MM.1S (cell line): Measurements from ENCODE around the gene COL8A2.

ENCODE experiments used
- DNase-seq: peaks from one replicate; pipeline ENCODE4 v3.0.0-alpha.2; 2015
- H2AFZ ChIP-seq: fragments of 300-600 bp; sonication (generic); 2 replicates; pipeline ENCODE4 v1.6.0; 2016; ENCODE audit warnings: antibody characterized with exemption, low read length
- H3F3A ChIP-seq: fragments of 300-600 bp; sonication (generic); 2 replicates; pipeline ENCODE4 v1.6.1; 2016; ENCODE audit warnings: mild to moderate bottlenecking, antibody characterized with exemption, low read length, moderate library complexity, mixed read lengths; ENCODE audit not compliant: insufficient read depth
- H3K27ac ChIP-seq: fragments of 300-600 bp; sonication (generic); 2 replicates; pipeline ENCODE4 v1.5.1; 2016; ENCODE audit warnings: mild to moderate bottlenecking, low read length
- H3K27me3 ChIP-seq: fragments of 300-600 bp; sonication (generic); replicated peaks from 2 replicates; pipeline ENCODE4 v1.6.0; 2016; ENCODE audit warnings: low read length; ENCODE audit not compliant: insufficient read depth
- H3K36me3 ChIP-seq: fragments of 300-600 bp; sonication (generic); replicated peaks from 2 replicates; pipeline ENCODE4 v1.6.1; 2016; ENCODE audit warnings: mild to moderate bottlenecking, low read length, mixed read lengths; ENCODE audit not compliant: insufficient read depth
- H3K4me1 ChIP-seq: fragments of 300-600 bp; sonication (generic); 2 replicates; pipeline ENCODE4 v1.6.1; 2016; ENCODE audit warnings: low read length, mixed read lengths
- H3K4me2 ChIP-seq: fragments of 300-600 bp; sonication (generic); 2 replicates; pipeline ENCODE4 v1.6.0; 2016; ENCODE audit warnings: low read depth, low read length
- H3K4me3 ChIP-seq: fragments of 300-600 bp; sonication (generic); 2 replicates; pipeline ENCODE4 v1.5.1; 2016; ENCODE audit warnings: low read length, mixed read lengths
- H3K79me2 ChIP-seq: fragments of 300-600 bp; sonication (generic); 2 replicates; pipeline ENCODE4 v1.6.1; 2016; ENCODE audit warnings: mixed run types, low read length, mixed read lengths
- H3K9ac ChIP-seq: fragments of 300-600 bp; sonication (generic); 2 replicates; pipeline ENCODE4 v1.6.1; 2016; ENCODE audit warnings: low read length, mixed read lengths
- H3K9me2 ChIP-seq: fragments of 300-600 bp; sonication (generic); replicated peaks from 2 replicates; pipeline ENCODE4 v1.6.1; 2016; ENCODE audit warnings: mild to moderate bottlenecking, low read length, mixed read lengths; ENCODE audit not compliant: insufficient read depth
- H3K9me3 ChIP-seq: fragments of 300-600 bp; sonication (generic); replicated peaks from 2 replicates; pipeline ENCODE4 v1.6.1; 2016; ENCODE audit warnings: mild to moderate bottlenecking, low read length, mixed read lengths; ENCODE audit not compliant: insufficient read depth
- H4K20me1 ChIP-seq: fragments of 300-600 bp; sonication (generic); 2 replicates; pipeline ENCODE4 v1.6.1; 2016; ENCODE audit warnings: mild to moderate bottlenecking, low read length, moderate library complexity, mixed read lengths; ENCODE audit not compliant: insufficient read depth
- CTCF ChIP-seq: fragments of 300-600 bp; sonication (generic); IDR thresholded peaks from 2 replicates; pipeline ENCODE4 v1.5.1; 2016; ENCODE audit warnings: antibody characterized with exemption, low read length, mixed read lengths
- EZH2 ChIP-seq: fragments of 300-600 bp; sonication (generic); optimal IDR thresholded peaks from 2 replicates; pipeline ENCODE3; 2017; ENCODE audit warnings: low read depth, mild to moderate bottlenecking, antibody characterized with exemption, low read length, mixed read lengths
- EZH2phosphoT487 ChIP-seq: fragments of 300-600 bp; sonication (generic); IDR thresholded peaks from 2 replicates; pipeline ENCODE4 v1.6.1; 2018; ENCODE audit warnings: antibody characterized with exemption, low read length

The COL8A2 gene

GRCh38 chr1:36053978-36054377 lies 71.0 kb downstream of the COL8A2 start:
- TF ChIP-seq EZH2phosphoT487 (no peak), CTCF (no peak), EZH2 (no peak)
- Histone ChIP-seq H3K79me2 (no peaks in the 10 kb centered on the region), H3K9me3 (no peaks in the 10 kb centered on the region), H3K27me3 (no peaks in the 10 kb centered on the region), H3K9me2 (no peaks in the 10 kb centered on the region), H2AFZ (no peak overlapping the region), H4K20me1 (0 out of 2 replicates have a peak, but pooled peaks cover 3% of the 10 kb centered on the region), H3K4me2 (no peak overlapping the region), H3K27ac (no peak overlapping the region), H3K36me3 (no peaks in the 10 kb centered on the region), H3K4me1 (no peaks in the 10 kb centered on the region), H3F3A (no peaks in the 10 kb centered on the region), H3K4me3 (no peak overlapping the region), H3K9ac (no peak overlapping the region)
- no peak for DNase-seq

- no peaks in the 10 kb centered on the region for H3F3A ChIP-seq
- no peak for TF ChIP-seq EZH2
- no peak for TF ChIP-seq EZH2phosphoT487
- no peak for TF ChIP-seq CTCF
- no peaks in the 10 kb centered on the region for H3K4me1 ChIP-seq
- H3K9ac ChIP-seq, result no peak overlapping the region
- H3K27me3 ChIP-seq, result no peaks in the 10 kb centered on the region
- H3K27ac ChIP-seq, result no peak overlapping the region
- no peak overlapping the region for H3K4me3 ChIP-seq
- H3K9me2 ChIP-seq, result no peaks in the 10 kb centered on the region
- H3K79me2 ChIP-seq, result no peaks in the 10 kb centered on the region
- H3K9me3 ChIP-seq, result no peaks in the 10 kb centered on the region
- DNase-seq, result no peak
- no peaks in the 10 kb centered on the region for H3K36me3 ChIP-seq
- H2AFZ ChIP-seq, result no peak overlapping the region
- H4K20me1 ChIP-seq, result 0 out of 2 replicates have a peak, but pooled peaks cover 3% of the 10 kb centered on the region
- no peak overlapping the region for H3K4me2 ChIP-seq
These were observed 73.2 kb downstream of the COL8A2 start for GRCh38 chr1:36051821-36052220.
